ENCODE data around the gene ASB4.

The ASB4 gene

DNA sequence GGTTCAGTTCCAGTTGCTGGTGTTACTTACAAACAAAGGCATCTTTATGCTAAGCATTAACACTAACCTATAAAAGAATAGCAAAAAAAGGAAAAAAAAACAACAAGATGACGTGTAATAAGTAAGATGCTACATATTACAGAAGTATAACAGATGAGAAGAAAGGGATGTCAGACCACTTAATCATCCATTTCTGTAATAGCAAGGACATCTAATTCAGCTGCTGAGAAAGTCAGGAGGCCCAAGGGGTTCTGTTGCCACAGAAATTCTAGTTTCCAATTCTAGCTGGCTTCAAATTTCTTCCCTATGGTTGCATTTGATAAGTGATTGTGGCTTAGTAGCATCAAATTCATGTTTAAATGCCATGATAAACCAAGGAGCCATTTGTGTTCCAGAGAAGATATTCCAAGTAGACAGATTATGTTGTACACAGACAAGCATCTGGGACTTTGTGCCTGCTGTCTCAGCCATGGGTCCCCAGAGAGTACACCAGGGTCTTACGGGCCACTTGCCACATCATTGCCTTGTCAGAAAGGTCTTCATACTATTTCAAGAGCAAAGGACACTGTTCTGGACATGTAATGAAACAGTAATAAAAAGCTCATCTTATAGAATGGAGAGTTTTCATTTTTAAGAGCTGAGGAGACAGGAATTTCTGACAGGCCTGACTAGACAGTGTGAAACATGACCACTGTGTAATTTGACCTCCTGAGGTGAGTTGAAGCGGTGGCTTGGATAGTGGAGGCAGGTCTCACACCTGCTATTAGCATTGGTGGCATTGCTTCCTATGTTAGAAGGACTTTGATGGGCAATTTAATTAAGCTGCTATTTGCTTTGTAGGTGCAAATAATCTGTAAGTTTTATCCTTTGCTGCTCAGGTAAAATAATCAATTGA, 4.2 kb upstream of the ASB4 start:
- TF ChIP-seq, protein P1, sequence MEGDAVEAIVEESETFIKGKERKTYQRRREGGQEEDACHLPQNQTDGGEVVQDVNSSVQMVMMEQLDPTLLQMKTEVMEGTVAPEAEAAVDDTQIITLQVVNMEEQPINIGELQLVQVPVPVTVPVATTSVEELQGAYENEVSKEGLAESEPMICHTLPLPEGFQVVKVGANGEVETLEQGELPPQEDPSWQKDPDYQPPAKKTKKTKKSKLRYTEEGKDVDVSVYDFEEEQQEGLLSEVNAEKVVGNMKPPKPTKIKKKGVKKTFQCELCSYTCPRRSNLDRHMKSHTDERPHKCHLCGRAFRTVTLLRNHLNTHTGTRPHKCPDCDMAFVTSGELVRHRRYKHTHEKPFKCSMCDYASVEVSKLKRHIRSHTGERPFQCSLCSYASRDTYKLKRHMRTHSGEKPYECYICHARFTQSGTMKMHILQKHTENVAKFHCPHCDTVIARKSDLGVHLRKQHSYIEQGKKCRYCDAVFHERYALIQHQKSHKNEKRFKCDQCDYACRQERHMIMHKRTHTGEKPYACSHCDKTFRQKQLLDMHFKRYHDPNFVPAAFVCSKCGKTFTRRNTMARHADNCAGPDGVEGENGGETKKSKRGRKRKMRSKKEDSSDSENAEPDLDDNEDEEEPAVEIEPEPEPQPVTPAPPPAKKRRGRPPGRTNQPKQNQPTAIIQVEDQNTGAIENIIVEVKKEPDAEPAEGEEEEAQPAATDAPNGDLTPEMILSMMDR (IDR thresholded peaks at IDR 0.05; ENCODE audit: extremely low read depth, missing control alignments) = no peak

DNA sequence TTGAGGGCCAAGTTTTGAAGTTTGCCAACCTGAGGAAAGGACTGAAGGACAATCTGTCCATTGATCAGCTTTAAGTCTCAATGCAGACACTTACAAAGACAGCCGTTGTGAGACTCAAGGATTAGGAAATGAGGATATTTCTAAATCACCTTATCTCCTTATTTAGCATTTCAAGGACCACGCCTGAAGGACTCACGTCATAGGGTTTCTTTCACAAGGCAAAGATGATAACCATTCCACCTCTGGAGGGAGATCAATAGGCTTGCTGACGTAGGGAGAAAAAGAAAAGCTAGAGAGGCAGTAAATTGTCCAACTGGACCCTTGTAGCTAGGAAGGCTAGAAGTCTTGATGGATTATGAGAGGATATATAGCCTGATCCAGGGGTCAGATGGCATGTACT, 3.3 kb upstream of the ASB4 start:
- DNase-seq (ENCODE audit: low spot score) = no peak

More for the DNA sequence above, 4.2 kb upstream of the ASB4 start:
- no peak for DNase-seq (ENCODE audit: low spot score)

DNA sequence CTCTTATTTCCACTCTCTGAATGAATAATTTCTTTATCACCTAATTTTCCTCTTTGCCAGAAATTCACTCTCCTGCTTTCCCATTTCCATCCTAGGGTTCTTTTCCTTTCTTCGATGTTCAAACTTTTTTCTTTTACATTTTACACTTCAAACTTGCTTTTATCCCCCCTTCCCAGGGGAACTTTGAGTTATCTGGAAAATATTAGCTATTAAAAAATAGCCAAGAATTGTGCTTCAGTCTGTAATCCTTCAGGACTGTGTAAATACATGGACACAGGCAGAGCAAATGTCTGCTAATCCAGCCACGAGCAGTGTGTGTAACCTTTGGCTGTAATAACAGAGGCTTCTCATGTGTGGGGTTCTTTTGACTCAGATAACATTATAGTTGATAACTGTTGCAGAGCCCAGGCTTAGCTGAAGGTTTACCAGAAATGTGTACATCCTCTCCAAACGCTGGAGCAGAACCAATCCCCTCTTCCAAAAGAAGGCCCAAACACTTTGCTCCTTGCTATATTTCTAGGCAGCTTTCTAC, 4.6 kb downstream of the ASB4 start:
- TF ChIP-seq, protein P1 (IDR thresholded peaks at IDR 0.05; ENCODE audit: extremely low read depth, missing control alignments) = no peak
- DNase-seq (ENCODE audit: low spot score) = no peak

More for the DNA sequence above, 3.3 kb upstream of the ASB4 start:
- TF ChIP-seq, protein P1 (IDR thresholded peaks at IDR 0.05; ENCODE audit: extremely low read depth, missing control alignments) = no peak

DNA sequence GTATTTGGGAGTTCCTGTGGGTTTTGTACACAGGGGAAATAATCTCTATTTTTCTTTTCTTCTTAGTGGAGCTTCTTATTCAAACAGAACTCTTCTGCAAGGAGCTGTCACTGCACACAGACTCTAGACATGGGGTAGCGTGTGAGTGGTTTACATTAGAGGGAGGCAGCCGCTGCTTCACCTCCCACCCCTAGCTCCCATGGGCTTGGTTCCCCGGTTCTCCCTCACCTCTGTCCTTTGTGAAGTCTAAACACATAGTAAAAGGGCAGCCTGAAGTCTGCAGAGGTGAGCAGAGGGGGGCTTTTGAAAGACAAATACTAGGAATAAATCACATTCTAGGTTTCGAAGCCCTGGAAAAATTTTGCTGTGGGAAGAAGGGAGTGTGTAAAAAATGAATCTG, 5.5 kb downstream of the ASB4 start:
- TF ChIP-seq, protein P1 (IDR thresholded peaks at IDR 0.05; ENCODE audit: extremely low read depth, missing control alignments) = no peak
- no peak for DNase-seq (ENCODE audit: low spot score)

DNA sequence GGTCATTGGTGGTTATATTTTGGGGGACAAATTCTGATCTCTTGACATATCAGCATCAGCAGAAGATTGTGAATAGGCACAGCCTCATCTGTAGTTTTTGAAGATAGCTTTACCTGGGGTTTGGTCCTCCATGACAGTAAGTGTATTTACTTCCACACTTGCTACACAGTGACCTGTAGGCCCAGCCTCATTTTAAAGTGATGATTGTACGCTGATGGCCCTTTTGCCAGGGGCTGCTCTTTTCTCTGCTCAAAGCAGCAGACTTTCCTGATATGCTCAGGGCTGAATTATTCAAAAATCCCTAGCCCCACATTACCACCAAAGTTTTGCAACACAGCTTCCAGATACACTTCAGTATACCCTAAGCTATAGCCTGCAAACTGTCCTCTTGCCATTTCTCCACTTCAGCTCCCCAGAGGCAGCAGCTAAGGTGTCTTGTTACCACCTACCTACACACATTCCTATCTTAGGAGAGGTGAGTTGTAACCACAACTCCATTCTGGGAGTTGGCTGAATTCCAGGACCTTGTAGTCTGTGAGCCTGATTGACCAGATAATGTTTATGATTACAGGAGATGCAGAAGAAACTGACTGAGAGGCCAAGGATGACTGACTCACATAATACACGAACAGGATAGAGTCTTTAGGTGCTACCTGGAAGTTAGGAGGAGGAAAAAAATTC, 6.0 kb downstream of the ASB4 start:
- TF ChIP-seq, protein P1 (IDR thresholded peaks at IDR 0.05; ENCODE audit: extremely low read depth, missing control alignments) = no peak
- no peak for DNase-seq (ENCODE audit: low spot score)

DNA sequence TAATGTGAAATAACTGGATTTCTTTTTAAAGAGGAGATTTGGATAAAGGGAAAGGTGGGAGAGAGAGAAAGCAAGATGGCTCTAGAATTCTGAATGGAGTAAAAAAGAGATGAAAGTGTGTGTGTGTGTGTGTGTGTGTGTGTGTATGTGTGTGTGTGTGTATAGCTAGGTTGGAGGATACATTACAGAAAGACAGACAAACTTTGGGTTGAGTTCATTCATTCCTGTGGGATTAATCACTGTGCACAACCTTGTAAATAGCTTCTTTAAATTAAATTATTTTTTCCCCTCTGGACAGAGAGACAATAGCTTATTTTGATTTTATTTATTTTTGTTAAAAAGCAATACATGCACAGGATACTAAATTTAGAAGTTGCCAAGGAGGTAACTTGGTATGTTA, 7.5 kb downstream of the ASB4 start:
- no peak for DNase-seq (ENCODE audit: low spot score)
- TF ChIP-seq, protein P1 (IDR thresholded peaks at IDR 0.05; ENCODE audit: extremely low read depth, missing control alignments) = no peak

DNA sequence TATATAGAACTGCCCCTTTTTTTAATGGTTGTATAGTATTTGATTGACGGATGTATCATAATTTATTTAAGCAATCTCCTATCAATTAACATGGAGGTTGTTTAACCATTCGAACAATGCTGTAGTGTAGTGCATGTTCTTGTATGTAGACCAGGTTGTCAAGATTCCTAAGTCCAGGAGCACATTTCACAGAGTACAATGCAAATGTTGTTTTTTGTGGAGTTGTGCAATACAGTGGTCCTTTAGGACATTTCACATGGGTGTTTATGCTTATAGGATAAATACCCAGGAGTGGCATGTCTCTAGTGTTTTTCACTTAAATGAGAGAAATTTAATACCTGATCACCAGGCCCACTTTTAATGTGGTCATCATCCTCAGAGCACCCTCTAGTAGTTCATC, 8.1 kb downstream of the ASB4 start:
- TF ChIP-seq, protein P1 (IDR thresholded peaks at IDR 0.05; ENCODE audit: extremely low read depth, missing control alignments) = no peak
- DNase-seq (ENCODE audit: low spot score) = no peak
